NCI-H2029 treated with DMSO at 0.1 percent for 48 hours (cell line): ENCODE results near the gene KLHDC8A.
"Not testable (repeated sequence)": the region's sequence is repeated elsewhere in the genome, so short reads cannot be mapped to it uniquely, and the experiment has no call there.

ENCODE experiments used
- DNase-seq: peaks from one replicate; lab custom pipeline; 2025; lab: John Stamatoyannopoulos, UW

Gene KLHDC8A

GRCh38 chr1:205297546-205298177, 59.1 kb downstream of the KLHDC8A start:
- not testable (repeated sequence) for DNase-seq

- DNase-seq = no peak
Observed at GRCh38 chr1:205296154-205296553, 60.6 kb downstream of the KLHDC8A start.

DNA sequence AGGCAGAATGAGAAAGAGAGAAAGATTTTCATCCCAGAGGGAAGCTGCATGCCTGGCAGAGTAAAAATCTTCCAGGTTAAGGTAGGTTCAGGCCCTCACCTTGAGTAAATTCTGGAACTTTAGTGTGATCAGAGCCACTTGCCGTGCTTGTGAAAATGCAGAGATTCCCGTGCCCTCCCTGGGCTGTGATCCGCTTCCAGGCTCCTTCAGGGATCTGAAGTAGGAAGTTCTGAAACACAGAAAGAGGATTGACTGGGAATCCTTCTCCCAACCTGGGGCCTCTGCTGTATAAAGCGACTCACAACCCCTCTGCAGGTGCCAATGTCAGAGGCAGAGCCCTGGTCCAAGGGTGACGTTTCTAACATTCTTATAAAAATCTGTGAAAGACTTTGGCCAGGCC, 61.8 kb downstream of the KLHDC8A start:
- DNase-seq = no peak

DNA sequence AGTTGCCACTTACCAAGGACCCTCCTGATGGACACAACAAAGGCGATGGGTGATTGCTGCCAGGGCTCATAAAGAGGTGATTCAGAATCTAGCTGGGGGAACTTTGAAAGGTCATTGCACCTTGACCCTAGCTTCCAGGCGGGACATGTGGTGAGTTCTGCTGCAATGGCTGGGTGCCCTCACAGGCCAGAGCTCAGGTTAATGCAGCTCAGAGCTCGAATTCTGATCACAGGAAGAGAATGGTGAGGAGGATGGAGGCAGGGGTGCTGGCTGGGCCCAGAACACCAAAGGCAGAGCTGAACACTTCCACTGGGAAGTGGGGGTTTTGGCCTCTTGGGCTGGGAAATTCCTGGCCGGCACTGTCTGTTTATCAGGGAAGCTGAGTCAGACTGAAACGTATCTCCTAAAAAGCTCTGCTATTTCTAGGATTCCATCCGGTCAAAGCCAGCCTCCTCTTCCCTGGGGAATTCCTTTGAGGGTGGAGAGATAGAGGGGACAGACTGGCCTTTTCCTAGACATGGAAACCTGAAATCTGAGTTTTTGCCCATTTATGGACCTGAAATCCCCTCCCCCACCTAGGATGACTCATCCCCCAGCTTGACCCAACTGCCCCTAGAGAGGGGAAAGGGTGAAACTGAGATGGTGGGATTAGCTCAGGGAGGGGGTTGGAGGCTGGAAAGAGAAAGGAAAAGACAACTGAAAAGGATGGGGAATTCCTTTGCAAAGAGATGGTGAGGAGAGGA, 62.4 kb downstream of the KLHDC8A start:
- no peak for DNase-seq

DNA sequence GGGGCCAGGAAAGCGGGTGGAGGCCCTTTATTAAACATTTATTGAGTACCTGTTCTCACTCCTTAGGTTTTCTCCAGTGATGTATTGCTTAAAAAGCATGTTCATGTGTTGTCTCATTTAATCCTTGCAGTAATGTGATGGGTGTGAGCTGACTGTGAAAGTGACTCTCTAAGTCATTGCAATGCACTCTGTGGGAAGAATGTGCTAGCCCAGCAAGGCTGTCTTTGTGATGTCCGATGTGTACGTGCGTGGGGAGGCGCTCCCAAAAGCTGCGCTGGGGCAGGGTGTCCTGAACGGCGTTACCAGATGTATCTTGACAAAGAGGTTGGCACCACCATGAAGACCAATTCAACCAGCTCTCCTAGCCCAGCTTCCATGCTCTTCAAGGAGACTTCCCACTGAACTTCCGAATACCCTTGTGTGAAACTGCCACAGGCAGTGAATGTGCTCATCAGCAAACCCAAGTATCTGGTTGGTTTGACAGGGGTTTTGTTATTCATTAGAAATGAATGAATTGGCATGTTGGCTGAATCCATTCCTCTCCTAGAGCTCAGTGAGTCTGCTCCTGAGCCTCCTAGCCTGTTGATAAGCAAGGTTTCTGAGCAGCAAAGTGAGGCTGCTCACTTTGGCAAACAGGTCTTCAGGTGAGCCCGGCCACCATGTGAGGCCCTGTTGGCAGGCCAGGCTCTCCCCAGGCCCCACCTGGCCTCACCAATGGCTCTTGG, 63.2 kb downstream of the KLHDC8A start:
- DNase-seq = no peak

GRCh38 chr1:205291596-205291995, 65.1 kb downstream of the KLHDC8A start:
- no peak for DNase-seq

DNA sequence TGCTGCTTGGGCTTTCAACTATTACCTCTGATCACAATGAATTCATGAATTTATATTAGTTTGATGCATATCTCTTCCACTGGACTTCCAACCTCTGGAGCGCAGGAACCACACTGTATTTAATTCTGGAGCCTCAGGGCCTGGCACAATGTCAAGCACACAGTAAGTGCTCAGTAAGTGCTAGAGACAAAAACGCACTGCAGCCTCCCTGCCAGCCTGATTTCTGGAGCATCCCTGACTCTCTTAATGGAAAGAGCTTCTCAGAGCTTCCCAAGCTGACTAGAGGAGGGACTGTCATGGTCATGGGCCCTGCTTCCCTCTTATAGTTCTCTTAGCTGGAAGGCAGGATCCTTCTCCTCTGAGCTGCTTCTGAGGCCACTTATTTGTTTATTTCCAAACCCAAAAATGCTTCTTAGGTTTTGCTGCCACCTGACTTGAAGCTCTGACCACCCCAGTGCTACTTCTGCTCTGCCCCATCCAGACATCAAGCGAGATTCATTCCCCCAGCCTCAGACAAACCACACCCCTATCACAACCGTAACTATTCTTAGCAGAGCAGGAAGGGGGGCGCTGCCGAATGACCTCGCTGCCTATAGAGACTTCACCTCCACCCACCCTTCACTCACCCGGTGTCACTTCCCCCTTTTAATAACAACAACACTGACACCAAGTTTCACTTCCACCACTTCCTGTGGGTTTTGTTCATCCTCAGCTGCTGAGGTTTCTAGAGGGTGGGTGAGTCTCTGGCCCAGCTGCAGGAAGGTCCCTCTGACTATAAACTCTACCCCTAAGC, 68.8 kb downstream of the KLHDC8A start:
- DNase-seq = no peak

- DNase-seq = no peak
Observed at GRCh38 chr1:205287076-205287475, 69.6 kb downstream of the KLHDC8A start.

- DNase-seq = no peak
Observed at GRCh38 chr1:205286335-205286950, 70.3 kb downstream of the KLHDC8A start.
